DMS114 treated with DMSO at 0.1 percent for 48 hours (cell line): ENCODE results near the gene BUD13.

Experiments used
- DNase-seq: peaks from one replicate; lab custom pipeline; 2025; ENCODE audit not compliant: unreplicated experiment; lab: John Stamatoyannopoulos, UW

Gene BUD13

DNA sequence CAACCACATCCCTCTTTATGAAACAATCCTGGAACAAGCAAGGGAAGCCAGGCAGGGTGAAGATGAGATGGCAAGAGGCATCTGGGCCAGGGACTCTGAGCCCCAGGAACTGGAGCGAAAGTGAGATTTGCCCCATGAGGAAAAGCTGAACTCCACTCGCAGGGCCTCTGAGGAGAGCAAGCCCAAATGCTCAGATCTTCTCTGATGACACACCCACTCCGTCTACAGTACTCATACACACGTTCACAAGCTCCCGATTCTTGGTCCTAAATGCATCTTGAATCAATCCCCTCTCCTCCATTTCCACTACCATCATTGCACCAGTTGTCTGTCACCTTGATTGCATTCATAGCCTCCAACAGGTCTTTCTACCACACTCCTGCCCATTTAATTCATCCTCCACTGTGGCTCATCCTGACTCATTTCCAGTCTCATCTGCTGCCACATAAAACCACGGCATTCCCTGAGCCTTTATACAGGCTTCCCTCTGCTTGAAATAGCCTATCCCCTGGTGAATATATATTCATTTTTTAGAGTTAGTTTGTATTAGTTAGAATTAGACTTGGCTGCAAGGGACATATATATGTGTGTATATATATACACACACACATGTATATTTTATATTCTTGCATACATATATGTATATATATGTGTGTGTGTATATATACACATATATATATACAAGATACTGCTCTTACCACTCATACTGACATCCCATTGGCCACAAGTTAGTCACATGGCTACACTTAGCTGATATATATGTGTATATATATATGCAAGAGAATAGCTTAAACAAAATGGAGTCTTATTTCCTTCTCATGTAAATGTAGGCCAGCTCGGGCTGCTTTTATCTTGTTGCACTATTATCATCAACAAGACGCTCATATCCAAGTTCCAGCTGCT lies 20.3 kb upstream of the BUD13 start:
- DNase-seq: no peak

DNA sequence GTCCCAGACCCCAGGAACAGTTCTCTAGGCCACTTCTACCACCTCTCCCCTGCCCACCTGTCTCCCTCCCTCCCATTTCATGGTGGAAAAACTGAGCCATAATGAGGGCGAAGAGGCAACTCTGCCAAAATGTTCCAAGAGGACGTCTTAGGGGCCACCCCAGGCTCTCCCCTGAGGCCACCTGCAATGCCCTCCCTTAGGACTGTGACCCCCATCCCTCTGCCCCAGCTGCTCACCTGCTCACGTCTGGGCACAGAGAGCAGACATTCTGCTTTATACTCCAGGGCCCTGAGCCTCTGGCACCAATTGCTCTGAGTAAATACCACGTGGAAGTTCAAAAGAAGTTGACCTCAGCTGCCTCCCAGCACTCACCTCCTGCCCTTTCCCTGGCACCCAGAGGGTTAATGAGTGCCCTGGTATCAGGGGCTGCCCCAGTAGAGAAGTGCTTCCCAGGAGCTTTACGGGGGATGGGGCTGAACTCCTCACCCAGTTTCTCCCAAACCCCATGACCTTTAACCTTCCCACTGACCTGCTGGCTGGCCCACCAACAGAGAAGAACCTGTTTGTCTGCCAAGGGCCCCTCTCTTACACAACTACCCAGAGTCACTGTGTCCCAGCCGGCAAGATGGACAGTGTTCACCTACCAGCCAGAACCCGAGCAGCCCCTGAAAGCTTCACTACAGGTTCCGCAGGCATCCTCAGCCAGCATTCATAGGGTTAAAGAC lies 19.5 kb upstream of the BUD13 start:
- DNase-seq: no peak

DNA sequence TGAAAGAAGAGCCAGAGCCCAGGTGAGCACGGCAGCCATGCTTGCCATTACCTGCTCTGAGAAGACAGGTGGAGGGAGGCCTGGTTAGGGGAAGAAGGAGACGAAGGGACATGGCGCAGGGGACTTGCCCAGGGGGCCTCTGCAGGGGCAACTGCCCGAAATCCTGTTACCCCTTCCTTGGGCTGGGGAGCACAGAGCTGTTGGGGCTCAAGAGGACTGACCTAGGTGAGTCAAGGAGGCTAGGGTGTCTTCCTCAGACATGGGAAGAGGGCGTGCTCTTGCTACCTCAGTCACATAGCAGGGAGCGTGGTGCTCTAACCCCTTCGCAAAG lies 19.0 kb upstream of the BUD13 start, which contains the start of gene APOA5:
Gene APOA5, minus strand, starts transcription at position 67 of the 331 bp plus-strand sequence. Its CDS starts 19 bp downstream, at position 48.
- no peak for DNase-seq

DNA sequence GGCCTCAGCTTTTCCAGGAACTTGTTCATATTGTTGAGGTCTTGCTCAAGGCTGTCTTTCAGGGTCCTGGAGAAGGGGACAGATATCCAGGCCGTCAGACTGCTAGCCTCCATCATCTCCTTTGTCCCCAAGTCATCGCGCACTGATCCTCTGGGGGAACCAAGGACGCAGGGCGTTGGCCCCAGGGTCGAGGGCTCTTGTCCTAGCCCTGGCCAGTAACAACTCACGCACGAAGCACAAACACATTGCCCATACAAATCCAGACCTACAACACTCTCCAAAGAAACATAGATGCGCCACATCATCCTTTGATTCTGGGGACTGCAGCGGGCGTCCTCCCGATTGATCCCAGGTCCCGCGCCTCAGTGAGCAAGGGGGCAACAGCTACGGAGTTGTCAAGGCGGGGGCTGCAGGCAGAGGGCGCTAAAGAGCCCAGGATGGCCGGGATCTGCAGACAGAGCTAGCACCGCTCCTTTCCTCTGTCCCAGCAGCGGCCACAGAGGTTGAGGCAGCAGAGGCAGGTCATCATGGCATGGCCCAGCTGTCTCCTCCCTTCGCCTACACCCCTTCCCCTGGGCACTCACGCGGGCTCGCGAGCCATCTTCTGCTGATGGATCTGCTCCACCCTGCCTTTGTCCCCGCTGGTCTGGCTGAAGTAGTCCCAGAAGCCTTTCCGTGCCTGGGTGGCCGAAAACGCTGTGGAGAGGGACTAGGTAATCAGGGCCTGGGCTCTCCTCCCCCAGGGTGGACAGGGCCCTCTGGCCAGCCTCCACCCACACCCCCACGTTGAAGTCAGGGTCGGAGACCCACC lies 18.4 kb upstream of the BUD13 start:
- DNase-seq: no peak

DNA sequence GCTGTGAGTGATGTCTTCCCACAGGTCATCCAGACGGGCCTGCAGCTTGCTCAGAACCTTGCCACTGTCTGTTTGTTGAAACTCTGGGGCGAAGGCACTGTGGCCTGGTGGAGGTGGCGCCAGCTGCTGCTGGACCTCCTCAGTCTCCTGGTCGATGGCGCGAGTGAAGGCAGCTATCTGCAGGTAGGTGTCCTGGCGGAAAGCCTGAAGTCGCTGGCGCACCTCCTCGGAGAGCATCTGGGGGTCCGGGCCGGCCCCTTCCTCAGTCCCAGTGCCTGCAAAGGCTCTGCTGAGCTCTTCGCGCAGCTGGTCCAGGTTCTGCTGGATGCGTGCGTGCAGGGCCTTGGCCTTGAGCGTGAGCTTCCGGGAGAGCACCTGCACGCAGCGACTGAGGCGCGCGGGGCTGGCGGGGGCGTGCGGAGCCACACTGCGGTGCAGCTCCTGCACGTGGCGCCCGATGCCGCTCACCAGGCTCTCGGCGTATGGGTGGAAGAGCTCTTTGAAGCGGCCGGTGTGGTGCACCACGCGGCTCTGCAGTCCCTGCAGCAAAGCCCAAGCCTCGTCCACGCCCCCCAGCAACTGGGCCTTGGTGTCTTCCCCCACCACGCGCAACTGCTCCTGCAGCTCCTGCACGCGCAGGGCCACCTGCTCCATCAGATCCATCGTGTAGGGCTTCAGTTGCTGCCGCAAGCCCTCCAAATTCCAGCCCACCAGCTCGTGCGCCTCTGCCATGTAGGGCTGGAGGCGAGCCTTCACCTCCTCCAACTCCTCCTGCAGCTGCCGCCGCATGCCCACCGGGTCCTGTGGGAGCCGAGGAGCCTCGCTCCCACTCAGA lies 17.6 kb upstream of the BUD13 start:
- no peak for DNase-seq

DNA sequence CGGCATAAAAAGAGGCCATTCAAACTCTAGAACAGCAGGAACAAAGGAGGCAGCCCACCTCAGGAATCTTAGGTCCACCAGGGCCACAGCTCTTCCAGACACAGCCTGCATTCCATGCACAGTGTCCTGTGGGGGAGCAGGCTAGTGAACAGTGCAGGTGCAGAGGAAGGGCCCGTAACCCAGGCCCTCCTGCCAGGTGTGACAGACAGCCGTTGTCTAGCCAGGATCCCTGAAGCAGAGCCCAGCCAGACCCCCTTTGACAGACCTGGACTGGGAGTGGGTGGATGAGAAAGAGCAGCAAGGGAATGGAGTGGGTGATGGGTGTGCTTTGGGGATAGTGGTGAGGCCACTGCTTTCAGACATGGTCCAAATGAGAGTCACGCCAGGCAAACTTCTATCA lies 16.2 kb upstream of the BUD13 start:
- DNase-seq: no peak

DNA sequence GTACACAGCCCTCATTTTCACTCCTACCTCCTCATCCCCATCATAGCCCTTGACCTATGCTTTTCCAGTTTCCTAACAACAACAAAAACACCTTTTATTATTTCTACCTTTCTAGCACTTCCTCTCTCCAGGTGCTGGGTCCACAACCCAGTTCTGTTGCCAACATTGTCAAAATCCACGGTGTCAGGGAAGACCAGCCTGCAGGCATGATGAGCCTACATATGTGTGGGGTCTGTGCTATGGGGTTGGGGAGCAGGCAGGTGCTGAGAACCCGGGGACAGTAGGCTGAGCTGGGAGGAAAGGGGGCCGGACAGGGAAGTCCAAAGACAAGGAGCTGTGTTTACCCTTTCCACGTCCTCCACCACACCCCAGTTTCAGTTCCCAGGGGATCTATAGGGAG lies 15.7 kb upstream of the BUD13 start:
- DNase-seq: no peak

DNA sequence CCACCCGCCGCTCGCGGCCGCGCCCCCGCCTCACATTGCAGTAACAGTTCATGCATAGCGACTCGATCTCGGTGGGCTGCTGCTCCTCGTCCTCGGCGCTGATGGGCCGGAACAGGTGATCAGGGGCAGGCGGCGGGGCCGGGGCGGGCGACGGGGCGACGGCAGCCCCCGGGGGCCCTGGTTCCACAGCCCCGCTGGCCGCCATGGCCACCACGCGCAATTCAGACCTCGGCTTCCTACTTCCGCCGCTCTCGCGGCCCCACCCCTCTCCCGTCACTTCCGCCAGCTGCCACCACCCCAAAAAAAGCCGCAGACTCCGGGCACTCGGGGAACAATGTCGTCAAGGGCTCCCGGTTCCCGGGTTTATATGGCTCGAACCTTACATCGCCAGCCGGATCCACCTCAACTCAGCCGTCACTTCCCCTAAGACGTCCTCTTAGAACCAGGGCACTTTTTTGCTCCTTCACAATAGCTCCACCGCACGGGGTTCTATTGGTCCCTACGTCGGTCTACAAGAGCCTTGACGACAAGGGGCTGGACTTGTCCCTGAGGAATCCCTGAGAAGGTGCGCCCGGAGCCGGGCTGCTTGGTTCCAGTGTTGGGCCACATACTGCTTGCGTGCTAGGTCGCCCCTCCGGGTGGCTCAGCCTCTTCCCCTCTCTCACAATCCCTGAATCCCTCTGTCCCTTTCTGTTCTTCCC lies 15.1 kb upstream of the BUD13 start, which contains the start of gene ZPR1:
Gene ZPR1, minus strand, starts transcription at position 238 of the 701 bp plus-strand sequence. Its CDS starts 33 bp downstream, at position 205.
- peak; percentile 38 for DNase-seq

DNA sequence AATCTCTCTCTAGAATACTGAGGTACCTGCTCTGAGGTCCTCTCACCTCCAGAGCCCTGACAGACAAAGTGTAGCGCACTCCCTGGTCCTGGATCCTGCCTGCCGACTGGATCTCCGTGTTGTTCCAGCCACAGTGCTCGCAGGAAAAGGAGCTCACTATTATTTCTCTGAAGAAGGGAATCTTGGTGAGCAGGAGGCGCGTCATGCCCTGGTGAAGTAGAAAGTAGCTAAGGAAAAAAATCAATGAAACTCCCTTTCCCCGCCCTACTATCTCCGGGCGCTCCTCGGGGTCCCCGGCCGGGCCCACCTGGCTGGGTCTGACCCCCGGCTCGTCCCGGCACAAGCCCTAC lies 14.6 kb upstream of the BUD13 start:
- no peak for DNase-seq

DNA sequence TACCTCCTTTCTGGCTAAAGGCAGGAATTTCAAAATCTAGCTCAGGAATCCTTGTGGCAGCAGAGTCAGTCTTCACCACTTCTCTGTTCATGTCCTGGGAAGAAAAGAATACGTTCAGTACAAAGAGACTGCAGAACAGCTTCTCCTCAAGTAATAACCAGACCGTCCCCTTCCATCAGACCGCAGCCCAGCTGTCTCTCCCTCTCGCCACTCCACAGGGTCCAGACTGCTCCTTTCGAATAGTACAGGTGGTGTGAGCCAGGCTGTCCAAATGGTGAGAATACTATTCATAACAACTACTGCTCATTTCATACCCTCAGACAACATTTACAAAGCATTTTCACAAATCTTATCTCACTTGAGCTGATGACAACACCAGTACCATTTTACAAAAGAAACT lies 14.2 kb upstream of the BUD13 start:
- DNase-seq: no peak

DNA sequence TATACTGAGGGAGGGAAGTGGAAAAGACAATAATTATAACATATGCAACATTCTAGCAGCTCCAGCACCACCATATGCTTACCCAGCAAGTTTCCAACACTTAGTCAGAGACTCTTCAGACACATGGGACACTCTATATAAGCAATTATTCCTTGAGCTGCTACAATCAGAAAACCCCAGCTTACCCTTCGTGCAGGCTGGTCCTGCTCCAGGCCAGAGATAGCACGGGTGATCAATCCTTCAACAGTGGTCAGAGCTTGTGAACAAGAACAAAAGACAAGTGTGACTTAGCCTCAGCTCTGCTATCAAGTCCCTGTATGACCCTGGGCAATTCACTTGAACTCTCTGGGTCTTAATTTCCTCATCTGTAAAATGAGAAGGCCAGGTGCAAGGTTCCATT lies 13.5 kb upstream of the BUD13 start:
- DNase-seq: no peak

DNA sequence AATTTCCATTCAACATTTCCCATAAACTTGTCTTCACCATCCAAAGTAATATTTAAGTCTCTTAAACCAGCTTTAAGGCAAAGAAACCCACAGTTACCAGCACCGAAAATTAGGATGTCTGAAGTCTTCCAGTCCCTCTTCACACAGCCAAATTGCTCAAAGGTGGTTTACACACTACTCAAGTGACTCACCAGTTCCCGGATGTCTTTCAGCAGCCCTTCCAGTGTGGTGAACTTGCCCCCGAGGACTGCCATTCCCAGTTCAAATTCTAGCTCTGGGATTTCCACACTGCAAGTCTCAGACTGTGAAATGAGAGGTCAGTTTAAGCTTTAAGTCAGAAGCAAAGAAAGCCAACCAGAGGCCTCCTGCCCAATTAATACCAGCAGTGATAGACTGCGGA lies 9.9 kb upstream of the BUD13 start:
- no peak for DNase-seq

DNA sequence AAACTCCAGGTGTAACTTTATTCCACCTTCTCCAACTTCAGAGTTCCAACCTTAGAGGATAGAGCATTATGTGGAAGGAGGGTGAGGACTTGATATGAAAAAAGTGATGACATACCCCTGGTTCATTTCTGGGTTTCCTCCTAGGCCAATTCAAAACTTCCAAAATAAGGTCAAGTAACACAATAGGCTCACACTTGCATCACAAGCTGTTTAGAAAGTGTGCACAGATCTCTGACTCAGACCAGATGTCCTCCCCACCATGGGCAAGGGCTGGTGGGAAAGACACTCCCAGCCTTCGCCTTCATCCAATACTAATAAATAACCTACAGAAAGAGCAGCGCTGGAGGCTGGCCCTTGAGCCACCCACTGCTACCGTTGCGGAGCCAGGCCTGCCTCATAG lies 5.8 kb upstream of the BUD13 start:
- no peak for DNase-seq

DNA sequence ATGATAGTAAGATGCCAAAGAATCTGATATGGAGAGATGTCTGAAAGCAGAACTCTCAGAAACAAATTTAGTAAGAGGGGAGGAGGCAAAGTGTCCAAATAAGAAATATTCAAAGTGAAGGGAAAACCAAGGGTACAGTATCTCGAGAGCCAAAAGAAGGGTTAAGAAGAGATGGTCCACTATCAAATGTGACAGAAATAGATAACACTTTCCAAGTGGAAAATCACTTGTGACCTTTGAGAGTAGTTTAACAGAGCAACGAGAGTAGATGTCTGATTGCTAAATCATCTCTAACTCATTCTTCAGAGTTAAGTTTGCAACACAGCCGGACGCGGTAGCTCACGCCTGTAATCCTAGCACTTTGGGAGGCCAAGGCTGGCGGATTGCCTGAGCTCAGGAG lies 4.3 kb upstream of the BUD13 start:
- no peak for DNase-seq

DNA sequence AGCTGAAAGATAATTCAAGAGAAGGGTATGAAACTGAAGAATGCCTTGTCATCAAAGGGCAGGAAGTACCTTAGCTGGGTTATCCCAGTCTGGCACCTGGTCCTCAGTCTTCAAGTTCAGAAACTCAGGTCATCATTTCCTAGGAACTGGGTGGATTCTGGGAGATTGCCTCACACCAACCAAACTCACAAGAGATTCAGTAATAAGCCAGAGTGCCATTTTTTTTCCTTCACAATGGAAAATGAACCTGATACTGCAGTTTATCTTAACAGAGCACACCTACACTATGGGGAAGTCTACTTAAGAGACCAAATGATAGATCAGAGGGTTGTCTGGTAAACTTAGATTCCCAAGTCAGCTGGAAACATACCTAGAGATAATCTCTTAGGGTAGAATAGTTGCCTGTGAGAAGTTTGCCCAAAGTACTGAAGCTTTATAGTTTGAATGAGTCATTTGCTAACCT lies 3.8 kb upstream of the BUD13 start:
- no peak for DNase-seq

DNA sequence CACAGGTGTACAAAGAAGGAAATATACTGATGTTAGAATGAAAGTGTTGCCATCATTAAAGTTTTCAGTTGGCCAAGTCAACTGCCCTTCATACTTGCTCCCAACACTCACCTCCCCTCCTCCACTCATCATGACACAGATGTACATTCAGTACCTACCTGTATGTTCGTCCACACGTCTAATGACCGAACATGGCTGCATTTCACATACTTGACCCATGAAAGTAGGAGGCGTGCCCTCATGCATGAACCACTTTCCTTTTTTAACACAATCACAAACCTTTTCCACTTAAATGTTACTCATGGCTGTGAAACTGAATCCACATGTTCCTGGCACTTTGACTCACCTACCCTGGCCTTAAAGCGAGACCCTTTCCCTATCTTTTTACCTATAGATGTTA lies 3.2 kb upstream of the BUD13 start:
- DNase-seq: no peak

DNA sequence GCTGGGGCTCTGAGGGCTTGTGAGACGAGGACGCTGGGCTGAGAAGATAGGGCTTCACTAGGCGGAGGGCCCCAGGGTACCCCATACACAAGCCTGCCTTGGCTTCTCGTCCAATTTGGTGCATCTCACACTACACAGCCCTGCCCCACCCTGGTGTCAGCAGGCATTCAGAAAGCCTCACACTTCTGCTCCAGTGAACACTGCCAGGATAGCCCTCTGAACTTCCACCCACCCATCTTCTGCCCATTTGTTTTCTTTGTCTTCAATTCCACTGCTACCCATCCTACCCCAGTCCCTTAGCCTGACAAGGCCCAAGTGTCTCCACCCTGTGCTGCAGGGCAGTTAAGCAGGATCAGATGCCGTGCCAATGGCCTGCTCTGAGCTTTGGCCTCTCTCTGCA lies 1.9 kb upstream of the BUD13 start:
- no peak for DNase-seq

DNA sequence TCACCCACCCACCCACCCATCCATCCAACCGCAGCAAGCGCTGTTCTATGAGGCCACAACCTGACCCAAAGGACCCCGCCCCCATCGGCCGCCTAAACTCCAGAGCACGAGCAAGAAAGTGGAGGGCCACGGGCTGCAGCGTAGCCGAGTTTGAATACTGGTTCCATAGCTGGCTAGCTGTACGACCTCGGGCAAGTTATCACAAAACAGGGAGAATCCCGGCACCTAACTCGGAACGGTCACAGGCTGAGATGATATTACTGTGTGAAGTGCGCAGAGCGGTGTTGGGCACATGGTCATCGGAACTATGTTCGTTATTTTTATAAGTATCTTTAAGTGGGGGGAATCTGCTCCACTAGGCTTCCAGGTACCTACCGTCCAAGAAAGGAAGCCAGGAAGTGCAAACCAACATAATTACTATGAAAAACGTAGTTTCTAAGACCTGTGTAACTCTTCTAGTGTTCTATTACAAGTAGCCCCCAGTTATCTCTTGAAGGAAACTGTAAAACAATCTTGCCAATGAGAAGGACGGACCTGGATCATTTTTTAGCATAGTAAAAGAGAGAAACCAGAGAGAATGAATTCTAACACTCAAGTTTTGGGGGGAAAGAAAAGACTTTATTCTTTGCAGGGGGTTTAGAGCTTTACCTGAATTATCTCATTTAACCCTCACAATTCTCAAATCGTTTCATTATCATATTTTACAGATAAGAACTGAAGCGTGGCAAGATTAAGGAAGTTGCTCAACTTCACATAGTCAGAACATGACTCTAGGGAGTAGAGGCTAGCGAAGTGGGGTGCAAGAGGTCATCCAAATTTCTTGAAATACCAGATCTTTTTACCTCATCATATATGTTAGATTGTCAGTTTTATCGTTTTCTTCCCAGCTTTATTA lies 663 bp upstream of the BUD13 start:
- peak; percentile 37 for DNase-seq

DNA sequence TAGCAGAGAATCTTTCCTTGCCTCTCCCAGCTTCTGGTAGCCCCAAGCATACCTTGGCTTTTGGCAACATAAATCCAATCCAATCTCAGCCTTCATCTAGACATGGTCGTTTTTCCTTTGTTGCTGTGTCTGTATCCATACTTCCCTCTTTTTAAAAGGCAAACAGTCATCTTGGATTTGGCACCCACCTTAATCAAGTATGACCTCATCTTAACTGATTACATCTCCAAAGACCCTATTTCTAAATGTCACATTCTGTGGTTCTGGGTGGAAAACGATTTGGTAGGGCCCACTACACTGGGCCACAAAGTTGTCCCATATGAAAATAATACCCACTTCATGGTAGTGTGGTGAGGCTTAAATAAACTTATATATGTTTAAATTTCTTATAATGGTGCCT lies 852 bp downstream of the BUD13 start:
- DNase-seq: no peak
